Gastroesophageal sphincter (tissue), 3 donors: ENCODE results near the gene ZRANB3.

Source experiments
- EP300 ChIP-seq: sonication (generic); formaldehyde crosslinking; IDR thresholded peaks from one replicate; pipeline ENCODE4 v1.6.1; 2017; ENCODE audit warnings: antibody characterized with exemption, mild to moderate bottlenecking
- POLR2A ChIP-seq, 2 donors: fragments of 450-650 bp; IDR thresholded peaks; one replicate each; pipeline ENCODE4 v1.6.1; 2017; ENCODE audit warnings: antibody characterized with exemption in 2 of 2, mild to moderate bottlenecking in 2 of 2, moderate library complexity in 1 of 2
- POLR2AphosphoS5 ChIP-seq: sonication (generic); formaldehyde crosslinking; IDR thresholded peaks from one replicate; pipeline ENCODE4 v1.6.1; 2017; ENCODE audit warnings: antibody characterized with exemption
- TF ChIP-seq, protein P1 (sequence below), 4 experiments: fragments of 200-600 bp in 2 of 4; fragments of 450-650 bp in 2 of 4; sonication (generic) in 1 of 4; IDR thresholded peaks; one replicate each; pipeline ENCODE4 v1.5.1; 2017 to 2019; ENCODE audit warnings: antibody characterized with exemption in 4 of 4, mild to moderate bottlenecking in 2 of 4, moderate library complexity in 2 of 4

- TF ChIP-seq POLR2A (IDR thresholded peaks at IDR 0.05): no peak
- no peak for TF ChIP-seq EP300
- TF ChIP-seq, protein P1, sequence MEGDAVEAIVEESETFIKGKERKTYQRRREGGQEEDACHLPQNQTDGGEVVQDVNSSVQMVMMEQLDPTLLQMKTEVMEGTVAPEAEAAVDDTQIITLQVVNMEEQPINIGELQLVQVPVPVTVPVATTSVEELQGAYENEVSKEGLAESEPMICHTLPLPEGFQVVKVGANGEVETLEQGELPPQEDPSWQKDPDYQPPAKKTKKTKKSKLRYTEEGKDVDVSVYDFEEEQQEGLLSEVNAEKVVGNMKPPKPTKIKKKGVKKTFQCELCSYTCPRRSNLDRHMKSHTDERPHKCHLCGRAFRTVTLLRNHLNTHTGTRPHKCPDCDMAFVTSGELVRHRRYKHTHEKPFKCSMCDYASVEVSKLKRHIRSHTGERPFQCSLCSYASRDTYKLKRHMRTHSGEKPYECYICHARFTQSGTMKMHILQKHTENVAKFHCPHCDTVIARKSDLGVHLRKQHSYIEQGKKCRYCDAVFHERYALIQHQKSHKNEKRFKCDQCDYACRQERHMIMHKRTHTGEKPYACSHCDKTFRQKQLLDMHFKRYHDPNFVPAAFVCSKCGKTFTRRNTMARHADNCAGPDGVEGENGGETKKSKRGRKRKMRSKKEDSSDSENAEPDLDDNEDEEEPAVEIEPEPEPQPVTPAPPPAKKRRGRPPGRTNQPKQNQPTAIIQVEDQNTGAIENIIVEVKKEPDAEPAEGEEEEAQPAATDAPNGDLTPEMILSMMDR (IDR thresholded peaks at IDR 0.05): no peak
- TF ChIP-seq POLR2AphosphoS5: no peak
Measured at GRCh38 chr2:135175177-135175576, 355.8 kb downstream of the ZRANB3 start.
